ENCODE measurements around the gene SHISA9. TPM values are rescaled to one million over a fixed set of nuclear protein-coding genes. Genes with fewer than 3 reads are reported as not detected.

Gene SHISA9
- total and polyA plus RNA-seq, 3 donors from 2014 or later: 0.46 to 1.0 (median 0.68) TPM

GRCh38 chr16:13046061-13046821 lies 144.8 kb downstream of the SHISA9 start:
- Histone ChIP-seq H3K27me3 (no peaks in the 10 kb centered on the region), H3K36me3 (ENCODE audit: low read depth, missing control alignments) (no peaks in the 10 kb centered on the region), H3K27ac (no peak overlapping the region), H3K4me3 (no peak overlapping the region), H3K4me1 (no peaks in the 10 kb centered on the region), H3K9me3 (no peaks in the 10 kb centered on the region)
- 73 to 75% methylated on average over 3 of the region's 3 CpGs for WGBS, 2 donors
- no peak for DNase-seq
- intact Hi-C loops (cut with DNase I; ENCODE audit: low total_unique reads): no loop called here
- no peak for TF ChIP-seq CTCF (IDR thresholded peaks at IDR 0.05)
- no peak for TF ChIP-seq POLR2A (IDR thresholded peaks at IDR 0.05)

- intact Hi-C loops (cut with DNase I; ENCODE audit: low total_unique reads): no loop called here
- whole genome bisulfite sequencing, 2 donors: 59 to 83% methylated on average over 1 of the region's 1 CpG
- H3K9me3 ChIP-seq: no peaks in the 10 kb centered on the region
These were observed 145.9 kb downstream of the SHISA9 start for GRCh38 chr16:13047276-13047675.

GRCh38 chr16:13049688-13050087 lies 148.3 kb downstream of the SHISA9 start:
- Histone ChIP-seq H3K27ac (no peak overlapping the region), H3K4me1 (no peaks in the 10 kb centered on the region), H3K4me3 (no peak overlapping the region), H3K9me3 (no peaks in the 10 kb centered on the region), H3K27me3 (no peaks in the 10 kb centered on the region), H3K36me3 (ENCODE audit: low read depth, missing control alignments) (no peaks in the 10 kb centered on the region)
- intact Hi-C loops (cut with DNase I; ENCODE audit: low total_unique reads): no loop called here
- no peak for DNase-seq
- 93 to 94% methylated on average over 3 of the region's 3 CpGs for WGBS, 2 donors
- no peak for TF ChIP-seq CTCF (IDR thresholded peaks at IDR 0.05)
- TF ChIP-seq POLR2A (IDR thresholded peaks at IDR 0.05): no peak

More at GRCh38 chr16:13047276-13047675, 145.9 kb downstream of the SHISA9 start:
- Histone ChIP-seq H3K27me3 (no peaks in the 10 kb centered on the region), H3K36me3 (ENCODE audit: low read depth, missing control alignments) (no peaks in the 10 kb centered on the region), H3K27ac (no peak overlapping the region), H3K4me1 (no peaks in the 10 kb centered on the region), H3K4me3 (no peak overlapping the region)
- no peak for TF ChIP-seq CTCF (IDR thresholded peaks at IDR 0.05)
- TF ChIP-seq POLR2A (IDR thresholded peaks at IDR 0.05): no peak
- DNase-seq: no peak

DNA sequence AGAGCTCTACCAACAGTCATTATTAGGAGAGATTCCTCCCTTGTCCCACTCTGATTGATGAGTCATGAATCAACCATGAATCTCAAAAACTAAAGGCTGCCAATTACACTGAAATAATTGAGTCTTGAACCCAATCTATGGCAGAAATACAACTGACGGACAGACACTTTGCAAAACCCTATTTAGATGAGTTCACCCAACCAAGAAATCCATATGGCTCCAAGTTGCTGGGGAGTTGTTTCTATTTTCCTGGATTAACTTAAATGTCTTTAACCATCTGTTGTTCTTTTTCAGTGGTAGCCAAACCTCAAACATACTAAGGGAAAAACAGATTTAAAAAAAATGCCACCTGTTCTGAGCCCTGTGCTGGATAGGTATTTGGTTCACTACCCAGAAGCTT lies 151.0 kb downstream of the SHISA9 start:
- DNase-seq: no peak
- no peaks in the 10 kb centered on the region for H3K36me3 ChIP-seq (ENCODE audit: low read depth, missing control alignments)
- H3K9me3 ChIP-seq: no peaks in the 10 kb centered on the region
- 74 to 78% methylated on average over 1 of the region's 1 CpG for WGBS, 2 donors
- intact Hi-C loops (cut with DNase I; ENCODE audit: low total_unique reads): no loop called here
- TF ChIP-seq CTCF (IDR thresholded peaks at IDR 0.05) (no peak), POLR2A (IDR thresholded peaks at IDR 0.05) (no peak)
- H3K27me3 ChIP-seq: no peaks in the 10 kb centered on the region
- H3K4me3 ChIP-seq: no peak overlapping the region
- no peak overlapping the region for H3K27ac ChIP-seq
- H3K4me1 ChIP-seq: no peaks in the 10 kb centered on the region

GRCh38 chr16:13055480-13055879 lies 154.1 kb downstream of the SHISA9 start:
- H3K27ac ChIP-seq: no peak overlapping the region
- H3K4me1 ChIP-seq: no peaks in the 10 kb centered on the region
- intact Hi-C loops (cut with DNase I; ENCODE audit: low total_unique reads): no loop called here
- WGBS, 2 donors: 75 to 84% methylated on average over 3 of the region's 3 CpGs
- no peaks in the 10 kb centered on the region for H3K27me3 ChIP-seq
- TF ChIP-seq POLR2A (IDR thresholded peaks at IDR 0.05) (no peak), CTCF (IDR thresholded peaks at IDR 0.05) (no peak)
- no peak for DNase-seq
- no peak overlapping the region for H3K4me3 ChIP-seq
- H3K36me3 ChIP-seq (ENCODE audit: low read depth, missing control alignments): no peaks in the 10 kb centered on the region
- no peaks in the 10 kb centered on the region for H3K9me3 ChIP-seq
